ENCODE results near the gene RASAL2. TPM values are rescaled to one million over a fixed set of nuclear protein-coding genes. Genes with fewer than 3 reads are reported as not detected.

Gene RASAL2
- total RNA-seq, 1 experiment from 2014 or later: 36.8 TPM

DNA sequence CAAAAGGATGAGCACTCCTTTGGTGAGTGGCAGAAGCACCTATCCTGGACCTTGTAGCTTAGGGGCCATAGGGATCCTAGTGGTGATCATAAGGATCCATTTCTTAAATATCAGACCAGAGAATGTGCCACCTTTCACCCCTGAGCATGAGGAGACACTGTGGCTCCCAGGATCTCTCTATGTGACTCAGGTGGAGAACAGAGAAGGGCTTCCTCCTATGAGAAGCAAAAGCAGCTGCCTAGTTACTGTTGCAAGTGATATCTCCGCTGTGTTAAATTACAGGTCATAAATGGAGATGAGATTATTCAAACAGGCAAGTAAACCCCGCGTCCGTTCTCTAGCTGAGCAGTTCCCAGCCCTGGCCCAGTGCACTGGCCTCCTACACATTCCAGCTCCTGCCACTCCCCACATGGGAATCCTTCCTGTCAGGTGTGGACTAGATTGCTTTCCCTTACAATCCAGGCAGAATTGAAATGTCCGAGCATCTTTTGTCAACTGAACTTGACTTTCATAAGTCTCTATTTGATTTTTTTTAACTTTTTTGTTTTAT is 376.6 kb downstream of the RASAL2 start:
- peak; percentile 84 to 92 for DNase-seq
- POLR2A ChIA-PET: no interaction called here
- CTCF ChIA-PET: interaction anchor here (0.7 to 1.0 kb wide), 3 partner anchors 30 to 533 kb away, joined by 3 read pairs; no protein-coding TSS in a partner anchor
- Histone ChIP-seq H3K36me3 (ENCODE audit: control insufficient read depth, insufficient read depth, low read length) (peaks cover 3% of the 10 kb centered on the region), H3K4me1 (peaks cover 26% of the 10 kb centered on the region), H3K4me3 (ENCODE audit: low read depth, low read length) (no peak overlapping the region), H3K9me3 (no peaks in the 10 kb centered on the region), H3K27me3 (replicated peaks; ENCODE audit: control insufficient read depth, insufficient read depth, low read length) (no peaks in the 10 kb centered on the region)
- H3K9me3 Mint-ChIP-seq (ENCODE audit: unreplicated experiment): peaks cover 8% of the 10 kb centered on the region
- H3K27me3 Mint-ChIP-seq (ENCODE audit: insufficient read depth, unreplicated experiment): no peaks in the 10 kb centered on the region
- H3K4me1 Mint-ChIP-seq (ENCODE audit: low read depth, unreplicated experiment): peaks cover 5% of the 10 kb centered on the region
- TF ChIP-seq, protein P1, sequence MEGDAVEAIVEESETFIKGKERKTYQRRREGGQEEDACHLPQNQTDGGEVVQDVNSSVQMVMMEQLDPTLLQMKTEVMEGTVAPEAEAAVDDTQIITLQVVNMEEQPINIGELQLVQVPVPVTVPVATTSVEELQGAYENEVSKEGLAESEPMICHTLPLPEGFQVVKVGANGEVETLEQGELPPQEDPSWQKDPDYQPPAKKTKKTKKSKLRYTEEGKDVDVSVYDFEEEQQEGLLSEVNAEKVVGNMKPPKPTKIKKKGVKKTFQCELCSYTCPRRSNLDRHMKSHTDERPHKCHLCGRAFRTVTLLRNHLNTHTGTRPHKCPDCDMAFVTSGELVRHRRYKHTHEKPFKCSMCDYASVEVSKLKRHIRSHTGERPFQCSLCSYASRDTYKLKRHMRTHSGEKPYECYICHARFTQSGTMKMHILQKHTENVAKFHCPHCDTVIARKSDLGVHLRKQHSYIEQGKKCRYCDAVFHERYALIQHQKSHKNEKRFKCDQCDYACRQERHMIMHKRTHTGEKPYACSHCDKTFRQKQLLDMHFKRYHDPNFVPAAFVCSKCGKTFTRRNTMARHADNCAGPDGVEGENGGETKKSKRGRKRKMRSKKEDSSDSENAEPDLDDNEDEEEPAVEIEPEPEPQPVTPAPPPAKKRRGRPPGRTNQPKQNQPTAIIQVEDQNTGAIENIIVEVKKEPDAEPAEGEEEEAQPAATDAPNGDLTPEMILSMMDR (IDR thresholded peaks at IDR 0.05; ENCODE audit: insufficient read depth in 1 of 2, low read depth in 1 of 2, low read length in 1 of 2, severe bottlenecking in 1 of 2, unreplicated experiment in 1 of 2): no peak
- H3K36me3 Mint-ChIP-seq (ENCODE audit: insufficient read depth, unreplicated experiment): peaks cover 50% of the 10 kb centered on the region
- peak overlapping the region; percentile 18 for H3K4me3 Mint-ChIP-seq (ENCODE audit: unreplicated experiment)
- no TSS peak for BruUV-seq (replicated peaks)
- intact Hi-C loops (cut with micrococcal nuclease; ENCODE audit: unreplicated experiment): loop anchor here (2.0 to 5.0 kb wide), 2 partner anchors 30 to 158 kb away; no protein-coding TSS in a partner anchor
- H3K27ac Mint-ChIP-seq (ENCODE audit: unreplicated experiment): peak overlapping the region; percentile 86

GRCh38 chr1:178472531-178472930 is 378.6 kb downstream of the RASAL2 start:
- Histone ChIP-seq H3K4me1 (peaks cover 26% of the 10 kb centered on the region), H3K36me3 (ENCODE audit: control insufficient read depth, insufficient read depth, low read length) (peaks cover 2% of the 10 kb centered on the region), H3K27me3 (replicated peaks; ENCODE audit: control insufficient read depth, insufficient read depth, low read length) (no peaks in the 10 kb centered on the region), H3K4me3 (ENCODE audit: low read depth, low read length) (no peak overlapping the region), H3K9me3 (no peaks in the 10 kb centered on the region)
- no TSS peak for BruUV-seq (replicated peaks)
- CTCF ChIA-PET: interaction anchor here (1.2 kb wide), 1 partner anchor 28 kb away, joined by 3 read pairs; no protein-coding TSS in a partner anchor
- H3K27ac Mint-ChIP-seq (ENCODE audit: unreplicated experiment): peak overlapping the region; percentile 14
- TF ChIP-seq, protein P1 (IDR thresholded peaks at IDR 0.05; ENCODE audit: insufficient read depth in 1 of 2, low read depth in 1 of 2, low read length in 1 of 2, severe bottlenecking in 1 of 2, unreplicated experiment in 1 of 2): no peak
- no peak overlapping the region for H3K4me3 Mint-ChIP-seq (ENCODE audit: unreplicated experiment)
- H3K27me3 Mint-ChIP-seq (ENCODE audit: insufficient read depth, unreplicated experiment): no peaks in the 10 kb centered on the region
- DNase-seq: no peak
- POLR2A ChIA-PET: no interaction called here
- H3K4me1 Mint-ChIP-seq (ENCODE audit: low read depth, unreplicated experiment): peaks cover 5% of the 10 kb centered on the region
- H3K36me3 Mint-ChIP-seq (ENCODE audit: insufficient read depth, unreplicated experiment): peaks cover 35% of the 10 kb centered on the region
- no peaks in the 10 kb centered on the region for H3K9me3 Mint-ChIP-seq (ENCODE audit: unreplicated experiment)
- intact Hi-C loops (cut with micrococcal nuclease; ENCODE audit: unreplicated experiment): loop anchor here (5.0 kb wide), 1 partner anchor 160 kb away; no protein-coding TSS in a partner anchor

- intact Hi-C loops (cut with micrococcal nuclease; ENCODE audit: unreplicated experiment): no loop called here
- no peaks in the 10 kb centered on the region for H3K27me3 Mint-ChIP-seq (ENCODE audit: insufficient read depth, unreplicated experiment)
- H3K36me3 Mint-ChIP-seq (ENCODE audit: insufficient read depth, unreplicated experiment): peaks cover 27% of the 10 kb centered on the region
- BruUV-seq (replicated peaks): no TSS peak
- no peak for DNase-seq
- no peaks in the 10 kb centered on the region for H3K4me1 Mint-ChIP-seq (ENCODE audit: low read depth, unreplicated experiment)
- H3K27me3 ChIP-seq (replicated peaks; ENCODE audit: control insufficient read depth, insufficient read depth, low read length): no peaks in the 10 kb centered on the region
- H3K4me3 Mint-ChIP-seq (ENCODE audit: unreplicated experiment): no peak overlapping the region
- POLR2A ChIA-PET: no interaction called here
- H3K9me3 ChIP-seq: no peaks in the 10 kb centered on the region
- TF ChIP-seq, protein P1 (IDR thresholded peaks at IDR 0.05; ENCODE audit: insufficient read depth in 1 of 2, low read depth in 1 of 2, low read length in 1 of 2, severe bottlenecking in 1 of 2, unreplicated experiment in 1 of 2): no peak
- CTCF ChIA-PET: no interaction called here
- H3K9me3 Mint-ChIP-seq (ENCODE audit: unreplicated experiment): no peaks in the 10 kb centered on the region
- no peak overlapping the region for H3K4me3 ChIP-seq (ENCODE audit: low read depth, low read length)
- no peaks in the 10 kb centered on the region; the same call in 1 of the 2 replicates for H3K36me3 ChIP-seq (ENCODE audit: control insufficient read depth, insufficient read depth, low read length)
- H3K27ac Mint-ChIP-seq (ENCODE audit: unreplicated experiment): no peak overlapping the region
- H3K4me1 ChIP-seq: no peaks in the 10 kb centered on the region
These were observed 383.5 kb downstream of the RASAL2 start for GRCh38 chr1:178477373-178477772.
